Brain pericyte (primary cell): ENCODE results near the gene TBX18.

Source experiments
- DNase-seq: peaks from one replicate; pipeline ENCODE4 v3.0.0-alpha.2; 2012; ENCODE audit warnings: low read depth, low spot score

TBX18 gene

GRCh38 chr6:84773133-84773430, 8.7 kb upstream of the TBX18 start:
- DNase-seq = no peak

GRCh38 chr6:84772428-84773132, 8.2 kb upstream of the TBX18 start:
- no peak for DNase-seq

GRCh38 chr6:84771756-84772356, 7.5 kb upstream of the TBX18 start:
- no peak for DNase-seq

DNA sequence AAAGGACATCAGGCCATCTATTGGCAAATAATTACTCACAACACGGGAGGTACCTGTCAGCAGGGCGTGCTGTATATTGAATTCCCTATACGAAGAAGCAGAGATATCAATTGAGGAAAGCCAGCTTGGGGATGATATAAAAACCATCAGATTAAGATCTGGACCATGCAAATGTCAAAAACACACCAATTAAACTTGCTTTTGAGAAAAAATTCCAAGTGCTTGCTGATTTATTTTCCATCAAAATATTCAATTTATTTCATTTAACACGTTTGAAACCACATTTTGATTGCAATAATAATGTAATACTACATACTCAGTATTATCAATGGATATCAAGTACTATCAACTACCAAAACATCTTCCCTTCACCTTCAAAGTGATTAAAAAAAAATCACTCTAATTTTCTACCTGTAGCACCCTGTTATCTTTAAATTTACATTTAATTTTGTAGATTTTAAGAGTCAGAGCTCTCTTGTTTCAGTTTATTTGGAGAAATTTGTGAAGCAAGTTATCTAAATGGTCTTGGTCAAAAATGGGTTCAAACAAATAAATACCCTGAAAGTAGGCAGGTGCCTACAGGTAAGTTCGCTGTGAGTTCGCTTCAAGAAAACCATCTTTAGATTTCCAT, 6.8 kb upstream of the TBX18 start:
- DNase-seq = no peak

DNA sequence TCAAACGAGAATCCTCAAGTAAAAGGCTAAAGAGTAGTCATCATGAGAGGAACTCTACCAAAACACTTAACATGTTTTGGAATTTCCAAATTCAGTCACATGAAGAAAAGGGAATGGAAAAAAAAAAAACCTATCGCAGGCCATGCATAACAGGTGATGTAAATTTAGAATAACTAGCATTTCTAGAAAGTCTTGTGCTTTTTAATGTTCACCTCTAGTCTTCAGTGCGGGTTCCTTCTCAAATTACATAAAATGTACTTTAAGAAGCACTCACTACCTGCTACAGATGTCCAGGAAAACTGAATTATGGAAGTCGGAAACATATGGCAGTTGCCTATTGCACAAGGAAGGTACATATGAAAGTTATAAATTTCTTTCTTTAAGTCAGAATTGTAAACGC, 6.1 kb upstream of the TBX18 start:
- DNase-seq = no peak

DNA sequence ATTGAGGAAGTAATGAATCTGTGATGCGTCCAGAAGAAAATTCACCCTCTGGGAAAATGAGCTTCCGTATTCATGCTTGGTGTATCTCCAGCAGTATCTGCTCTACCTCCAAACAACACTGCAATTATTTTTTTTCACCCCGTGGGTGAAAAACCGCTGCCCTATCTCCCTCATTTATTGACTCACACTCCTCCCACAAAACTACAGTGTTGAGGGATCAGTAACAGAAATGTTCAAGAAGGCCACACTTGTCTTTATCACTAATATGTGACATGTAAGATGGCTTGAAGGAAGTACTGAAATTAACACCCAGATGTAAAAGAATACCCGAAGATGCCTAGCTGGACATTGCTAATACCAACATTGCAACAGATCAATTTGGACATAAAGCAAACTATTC, 4.9 kb upstream of the TBX18 start:
- no peak for DNase-seq

GRCh38 chr6:84768442-84769174, 4.2 kb upstream of the TBX18 start:
- no peak for DNase-seq

DNA sequence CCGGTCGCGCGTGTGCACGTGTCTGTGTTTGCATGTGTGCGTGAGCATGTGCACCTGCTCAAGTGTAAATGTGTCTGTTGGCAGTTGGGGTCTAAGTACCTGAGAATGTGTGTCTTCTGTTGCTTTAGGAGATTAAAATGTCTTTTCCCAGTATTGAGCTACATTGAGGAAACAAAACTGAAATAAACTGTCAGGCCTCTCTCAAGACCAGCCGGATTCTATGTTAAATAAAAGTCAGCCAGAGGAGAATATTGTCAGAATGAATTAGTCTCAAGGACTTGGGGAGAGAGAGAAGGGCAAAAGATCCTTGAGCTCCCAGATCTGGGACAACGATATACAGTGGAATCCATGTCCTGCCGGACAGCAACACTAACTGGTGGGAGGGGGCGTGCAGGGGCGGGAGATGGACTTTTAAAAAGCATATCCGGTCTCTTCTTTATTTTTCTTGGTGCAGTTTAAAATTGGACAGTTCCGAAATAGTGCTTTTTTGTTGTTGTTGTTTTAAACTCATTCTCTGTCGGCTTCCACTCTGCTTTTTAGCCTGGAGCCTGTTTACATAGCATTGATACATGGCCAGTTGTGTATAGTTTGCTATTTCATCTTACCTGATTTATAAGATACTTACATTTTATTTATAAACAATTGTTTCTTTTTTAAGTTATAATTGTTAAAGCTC, 3.3 kb upstream of the TBX18 start:
- DNase-seq = no peak

DNA sequence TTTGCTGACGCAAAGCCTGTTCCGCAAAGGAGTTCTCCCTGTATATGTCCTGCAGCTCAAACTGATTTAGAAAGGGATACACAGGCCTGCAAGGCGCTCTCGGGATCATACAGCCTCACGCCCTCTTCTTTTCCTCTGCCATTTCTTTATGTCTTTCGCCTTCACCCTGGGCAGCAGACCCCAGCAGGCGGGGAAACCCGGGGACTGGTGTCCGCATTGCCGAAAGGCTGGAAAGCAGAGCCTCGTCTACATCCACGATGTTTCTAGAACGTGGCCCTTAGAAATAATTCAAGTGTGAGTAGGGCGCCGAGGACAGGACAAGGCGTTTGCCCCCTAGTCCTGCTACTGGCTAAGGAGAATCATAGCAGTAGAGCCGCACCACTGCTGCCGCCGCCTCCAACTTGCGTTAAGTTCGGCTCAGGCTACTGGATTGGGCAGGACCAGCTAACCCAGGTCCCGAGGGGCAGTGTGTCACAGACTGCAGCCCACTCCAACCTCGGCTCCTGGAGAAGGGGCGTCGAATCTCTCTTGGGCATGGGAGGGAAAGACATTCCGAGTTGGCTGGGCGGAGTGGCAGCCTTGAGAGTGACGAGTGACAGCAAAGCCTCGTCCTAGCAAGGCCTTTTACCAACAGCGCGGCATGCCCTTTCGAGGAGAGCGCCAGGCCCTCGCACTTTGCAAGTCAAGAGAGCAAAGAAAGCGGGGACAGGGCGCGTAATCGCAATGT, 2.6 kb upstream of the TBX18 start:
- DNase-seq = no peak

GRCh38 chr6:84766118-84766798, 1.9 kb upstream of the TBX18 start:
- no peak for DNase-seq

- no peak for DNase-seq
Observed at GRCh38 chr6:84763886-84764331, 489 bp downstream of the TBX18 start.

- DNase-seq = no peak
Observed at GRCh38 chr6:84763003-84763885, 1.2 kb downstream of the TBX18 start.

GRCh38 chr6:84762220-84763002, 2.0 kb downstream of the TBX18 start:
- DNase-seq = no peak

DNA sequence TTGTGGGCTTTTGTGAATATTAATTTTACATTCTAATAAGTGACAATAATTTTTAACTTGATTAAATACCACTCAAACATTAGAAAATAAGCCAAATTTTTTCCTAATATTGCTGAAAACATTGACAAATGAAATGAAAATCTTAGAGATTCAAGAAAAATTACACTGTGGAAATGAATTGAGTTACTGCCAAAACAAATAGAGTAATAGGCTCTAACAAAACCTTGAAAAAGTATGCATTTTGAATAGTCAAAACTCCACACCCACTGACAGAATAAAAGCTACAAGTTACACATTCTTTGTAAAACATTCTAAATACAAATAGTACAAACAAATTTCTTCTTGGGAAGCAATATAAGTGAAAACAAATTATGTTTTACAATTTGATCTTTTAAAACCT, 5.9 kb downstream of the TBX18 start:
- no peak for DNase-seq

DNA sequence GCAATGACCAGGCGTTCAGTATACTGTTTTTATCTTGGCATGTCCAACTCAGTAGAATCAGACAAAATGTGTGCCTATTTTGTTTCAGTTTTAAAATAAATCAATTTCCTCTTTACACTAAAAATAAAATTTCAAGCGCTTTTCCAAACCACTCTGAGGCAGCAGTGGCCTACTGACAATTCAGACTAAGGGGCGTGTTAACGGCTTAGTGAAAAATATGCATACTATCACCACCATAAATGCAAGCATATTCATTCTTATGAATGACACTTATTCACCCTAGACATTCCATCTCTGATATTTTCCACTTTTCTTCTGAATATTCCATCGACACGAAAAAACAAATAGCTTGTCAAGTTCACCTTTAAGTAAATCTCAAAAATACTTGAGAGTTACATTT, 7.5 kb downstream of the TBX18 start:
- no peak for DNase-seq

DNA sequence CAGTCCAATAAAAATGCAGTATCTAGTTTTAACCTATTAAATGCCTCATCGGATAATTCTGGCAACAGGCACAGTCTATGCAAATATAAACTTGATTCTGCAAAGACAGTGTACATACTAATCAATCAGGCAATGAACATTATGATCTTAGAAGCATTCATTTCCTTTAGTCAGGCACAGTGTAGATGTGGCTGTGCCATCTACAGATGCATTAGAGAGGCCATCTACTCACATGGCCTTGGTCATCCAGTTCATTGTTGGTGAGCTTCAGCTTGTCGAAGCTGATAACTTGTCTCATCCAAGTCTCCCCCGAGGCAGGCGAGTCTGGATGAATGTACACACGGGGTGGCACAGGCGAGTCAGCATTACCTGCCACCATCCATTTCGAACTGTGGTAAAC, 7.9 kb downstream of the TBX18 start:
- no peak for DNase-seq

DNA sequence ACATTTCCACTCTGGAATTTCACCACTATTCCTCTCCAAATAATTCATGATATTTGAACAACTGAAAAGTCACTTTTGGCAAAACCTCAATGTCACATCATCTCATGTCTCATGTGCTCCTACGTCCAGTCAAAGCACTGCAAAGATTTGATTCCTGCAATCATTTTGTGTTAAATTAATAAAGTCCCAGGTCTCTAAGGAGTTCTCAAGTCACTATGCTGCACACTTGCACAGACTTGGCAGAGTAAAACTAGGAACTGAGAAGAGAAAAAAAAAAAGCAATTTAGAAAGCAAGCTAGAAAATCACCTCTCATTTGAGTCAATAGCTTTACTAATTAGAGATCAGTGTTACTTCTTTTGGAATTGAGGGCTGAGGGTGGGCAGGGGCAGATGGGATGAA, 11.2 kb downstream of the TBX18 start:
- DNase-seq = no peak

DNA sequence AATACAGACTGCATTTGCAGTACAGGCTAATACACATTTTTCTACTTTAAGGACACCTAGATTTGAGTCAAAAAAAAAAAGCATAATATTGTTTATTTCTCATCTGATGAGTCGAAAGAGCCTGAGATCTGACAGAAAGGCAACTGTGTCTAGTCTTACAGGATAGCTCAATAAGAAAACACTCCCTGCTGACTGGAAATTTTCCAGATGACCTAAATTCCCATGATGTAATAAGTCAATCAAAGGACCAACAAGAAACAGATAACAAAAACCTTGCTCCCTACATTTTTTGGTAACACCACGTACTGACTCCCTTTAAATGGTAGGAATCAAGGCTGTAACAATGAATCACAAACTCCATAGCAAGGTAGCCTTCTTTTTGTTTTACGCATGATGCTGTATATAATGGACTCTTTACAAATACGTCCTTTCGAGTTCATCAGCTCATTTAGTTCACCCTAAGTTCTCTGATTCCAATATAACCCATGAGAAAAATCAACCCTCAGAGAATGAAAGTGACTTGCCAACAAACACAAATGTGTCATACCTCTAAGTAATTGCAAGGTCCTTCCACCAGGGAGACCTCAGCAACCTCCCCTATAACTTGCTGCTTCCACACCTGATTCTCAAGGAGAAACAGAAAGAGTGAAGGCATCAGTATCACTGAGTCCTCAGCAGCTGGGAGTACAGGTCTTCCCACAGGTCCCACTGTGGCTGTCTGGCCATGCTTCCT, 12.1 kb downstream of the TBX18 start:
- DNase-seq = peak; percentile 77
